Body of pancreas (tissue), 4 donors: Measurements from ENCODE around the gene NOXA1.

Experiments used
- CTCF ChIP-seq, 7 experiments: fragments of 450-650 bp in 4 of 7; fragments of 200-600 bp in 3 of 7; sonication (generic) in 3 of 7; IDR thresholded peaks; one replicate each; pipeline ENCODE4 v1.5.1; 2016 to 2019; ENCODE audit warnings: antibody characterized with exemption in 7 of 7
- POLR2A ChIP-seq, 3 donors: fragments of 450-650 bp; IDR thresholded peaks; one replicate each; pipeline ENCODE4 v1.6.1; 2016; ENCODE audit warnings: antibody characterized with exemption in 3 of 3, mild to moderate bottlenecking in 2 of 3

DNA sequence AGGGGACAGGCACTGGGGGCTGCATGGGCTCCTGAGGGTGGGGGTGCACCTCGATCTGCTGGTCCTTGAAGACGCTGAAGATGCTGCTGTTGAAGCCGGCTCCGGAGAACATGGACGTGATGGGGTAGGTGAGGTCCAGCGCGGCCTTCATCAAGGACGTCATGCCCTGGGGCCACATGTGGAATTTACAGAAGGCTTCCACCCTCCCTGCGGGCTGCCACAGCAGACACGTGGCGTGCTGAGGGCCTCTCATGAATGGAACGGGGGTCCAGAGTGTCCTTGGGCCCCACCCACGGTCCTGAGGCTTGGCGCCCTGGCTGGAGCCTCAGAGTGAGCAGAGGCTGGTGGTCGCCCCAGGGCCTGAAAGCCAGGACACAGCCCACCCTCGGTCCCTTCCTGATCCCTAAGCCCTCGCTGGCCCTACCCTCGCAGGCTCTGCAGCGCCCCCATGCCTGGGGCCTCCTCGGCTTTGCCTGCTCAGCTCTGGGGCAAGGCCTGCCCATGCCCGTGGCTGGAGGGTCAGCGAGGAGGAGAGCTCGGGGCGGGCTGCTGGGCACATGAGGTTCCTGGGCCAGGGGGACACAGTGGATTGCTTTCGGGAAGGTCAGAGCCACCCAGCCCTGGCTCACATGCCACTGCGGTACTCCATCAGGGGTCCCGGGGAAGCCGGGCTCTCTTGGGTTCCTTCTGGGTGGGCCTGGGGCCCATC, 41.3 kb downstream of the NOXA1 start:
- TF ChIP-seq CTCF (IDR thresholded peaks at IDR 0.05) (no peak), POLR2A (IDR thresholded peaks at IDR 0.05) (no peak)
